HCT116 (cell line): ENCODE measurements around the gene TMC3. TPM values are rescaled to one million over a fixed set of nuclear protein-coding genes. Genes with fewer than 3 reads are reported as not detected.

ENCODE experiments used
- ATAC-seq: fragments of 200-7000 bp; cut with Tn5 transposase; 2 replicates; pipeline ENCODE4 v1.9.1; 2020; ENCODE audit warnings: mild to moderate bottlenecking, moderate library complexity
- BruUV-seq: library from RNA; stranded (reverse); fragments of 400-500 nt; replicated peaks from 2 replicates; lab custom pipeline; 2021; lab: Mats Ljungman, UMichigan
- CTCF ChIA-PET: fragments of 300-600 bp; sonication (Branson Sonifier 250); formaldehyde crosslinking; loops from one replicate; lab custom pipeline; 2021; ENCODE audit warnings: antibody characterized with exemption; lab: Charles Lee
- POLR2A ChIA-PET: fragments of 300-600, 350-600 bp; sonication (Branson Sonifier 250); formaldehyde crosslinking; loops from one replicate; lab custom pipeline; 2021; ENCODE audit warnings: antibody characterized with exemption; lab: Charles Lee
- RAD21 ChIA-PET, 2 experiments: fragments of 300-600 bp; sonication (Branson Sonifier 250); formaldehyde crosslinking; loops; one replicate each; lab custom pipeline; 2023; ENCODE audit warnings: low total read pairs in 2 of 2; ENCODE audit not compliant: uncharacterized antibody in 2 of 2, unreplicated experiment in 2 of 2, low non-redundant PET in 1 of 2; lab: Charles Lee
- DNase-seq: peaks from one replicate; pipeline ENCODE4 v3.0.0-alpha.2; 2010; ENCODE audit warnings: low read depth, low spot score
- H2AFZ ChIP-seq: fragments of 200-600 bp; shearing (Covaris generic), sonication (generic); 2 replicates; pipeline ENCODE4 v1.6.1; 2017; ENCODE audit warnings: low read depth, mixed run types, mixed read lengths, antibody characterized with exemption, low read length; ENCODE audit not compliant: poor library complexity, severe bottlenecking
- H3K27ac ChIP-seq: 2 replicates; pipeline ENCODE4 v1.5.1; 2012; ENCODE audit warnings: low read depth, low read length
- H3K27me3 ChIP-seq: fragments of 200-600 bp; sonication (generic); 2 replicates; pipeline ENCODE4 v1.6.1; 2016; ENCODE audit warnings: mixed run types, low read length, mixed read lengths; ENCODE audit not compliant: insufficient read depth
- H3K36me3 ChIP-seq, 2 experiments: fragments of 200-500 bp in 1 of 2; fragments of 200-600 bp in 1 of 2; sonication (Bioruptor generic) in 1 of 2; sonication (generic) in 1 of 2; 2 replicates each; pipeline versions ENCODE4 v1.5.1 to v1.6.1; 2014 to 2016; ENCODE audit warnings: low read length in 2 of 2, inconsistent platforms in 1 of 2, mixed read lengths in 1 of 2, mixed run types in 1 of 2; ENCODE audit not compliant: insufficient read depth in 2 of 2, control insufficient read depth in 1 of 2
- H3K4me1 ChIP-seq, 2 experiments: fragments of 200-600 bp in 1 of 2; sonication (generic) in 1 of 2; 2 replicates each; pipeline versions ENCODE4 v1.5.1 to v1.6.1; 2012 to 2017; ENCODE audit warnings: low read length in 2 of 2, inconsistent platforms in 1 of 2, mild to moderate bottlenecking in 1 of 2, mixed read lengths in 1 of 2, mixed run types in 1 of 2, moderate library complexity in 1 of 2; ENCODE audit not compliant: insufficient read depth in 2 of 2, control insufficient read depth in 1 of 2
- H3K4me2 ChIP-seq: fragments of 200-600 bp; sonication (generic); 2 replicates; pipeline ENCODE4 v1.6.1; 2017; ENCODE audit warnings: mixed run types, low read length, mixed read lengths
- H3K4me3 ChIP-seq, 2 experiments: fragments of 200-600 bp in 1 of 2; sonication (generic) in 1 of 2; replicated peaks in 1 of 2; 2 replicates each; pipeline ENCODE4 v1.5.1; 2011 to 2016; ENCODE audit warnings: low read length in 2 of 2, control low read depth in 1 of 2, low read depth in 1 of 2, mild to moderate bottlenecking in 1 of 2, mixed read lengths in 1 of 2, mixed run types in 1 of 2
- H3K79me2 ChIP-seq: fragments of 200-600 bp; sonication (generic); 2 replicates; pipeline ENCODE4 v1.6.1; 2017; ENCODE audit warnings: mild to moderate bottlenecking, mixed run types, low read length, moderate library complexity, mixed read lengths; ENCODE audit not compliant: insufficient read depth
- H3K9ac ChIP-seq: fragments of 200-600 bp; sonication (generic); 2 replicates; pipeline ENCODE4 v1.6.1; 2016; ENCODE audit warnings: low read length, mixed read lengths
- H3K9me2 ChIP-seq: fragments of 200-600 bp; sonication (generic), shearing (Covaris generic); 2 replicates; pipeline ENCODE4 v1.6.1; 2017; ENCODE audit warnings: mixed run types, mild to moderate bottlenecking, moderate library complexity; ENCODE audit not compliant: insufficient read depth
- H3K9me3 ChIP-seq, 2 experiments: fragments of 200-500 bp in 1 of 2; fragments of 200-600 bp in 1 of 2; sonication (Bioruptor generic) in 1 of 2; sonication (generic) in 1 of 2; 2 replicates each; pipeline ENCODE4 v1.6.1; 2014 to 2017; ENCODE audit warnings: low read length in 2 of 2, mixed read lengths in 2 of 2, inconsistent platforms in 1 of 2, low read depth in 1 of 2, mild to moderate bottlenecking in 1 of 2, mixed run types in 1 of 2, moderate library complexity in 1 of 2; ENCODE audit not compliant: control insufficient read depth in 1 of 2, insufficient read depth in 1 of 2
- H4K20me1 ChIP-seq: fragments of 200-600 bp; sonication (generic), shearing (Covaris generic); 2 replicates; pipeline ENCODE4 v1.6.1; 2017; ENCODE audit warnings: mixed run types, mild to moderate bottlenecking, moderate library complexity; ENCODE audit not compliant: insufficient read depth
- CBX3 ChIP-seq: IDR thresholded peaks from 2 replicates; pipeline ENCODE4 v1.6.1; 2012; ENCODE audit warnings: low read depth
- EGR1 ChIP-seq: IDR thresholded peaks from 2 replicates; pipeline ENCODE4 v1.6.1; 2012; ENCODE audit warnings: low read depth
- ELF1 ChIP-seq: IDR thresholded peaks from 2 replicates; pipeline ENCODE4 v1.6.1; 2012; ENCODE audit warnings: low read depth, borderline replicate concordance
- EZH2phosphoT487 ChIP-seq: fragments of 200-600 bp; IDR thresholded peaks from 2 replicates; pipeline ENCODE4 v1.6.1; 2018; ENCODE audit warnings: antibody characterized with exemption, borderline replicate concordance
- FOSL1 ChIP-seq: IDR thresholded peaks from 2 replicates; pipeline ENCODE4 v1.6.1; 2012; ENCODE audit warnings: low read depth
- POLR2A ChIP-seq: IDR thresholded peaks from 2 replicates; pipeline ENCODE4 v1.7.0; 2011; ENCODE audit warnings: borderline replicate concordance; ENCODE audit not compliant: insufficient read depth, insufficient read length; ENCODE audit errors: extremely low read depth
- POLR2AphosphoS5 ChIP-seq: IDR thresholded peaks from 2 replicates; pipeline ENCODE4 v1.6.1; 2011; ENCODE audit warnings: mild to moderate bottlenecking, low read depth, low read length, moderate library complexity
- RAD21 ChIP-seq: IDR thresholded peaks from 2 replicates; pipeline ENCODE4 v1.6.1; 2012; ENCODE audit warnings: low read depth, mild to moderate bottlenecking
- SP1 ChIP-seq: IDR thresholded peaks from 2 replicates; pipeline ENCODE4 v1.6.1; 2012; ENCODE audit warnings: low read depth
- ZFX ChIP-seq: fragments of 450-650 bp; IDR thresholded peaks from 2 replicates; pipeline ENCODE4 v1.6.1; 2017
- intact Hi-C: fragments of 100-400 bp; cut with micrococcal nuclease; formaldehyde crosslinking; loops from 2 replicates; pipeline ENCODE4 v1.10.0; 2022
- total RNA-seq: library from RNA; stranded (reverse); gene quantifications from one replicate; pipeline ENCODE4 v1.2.1, GENCODE V29; 2021; ENCODE audit not compliant: unreplicated experiment
- TF ChIP-seq, protein P1 (sequence below): IDR thresholded peaks from 2 replicates; pipeline ENCODE4 v1.6.1; 2012
- TF ChIP-seq, protein P2 (sequence below): IDR thresholded peaks from 2 replicates; pipeline ENCODE4 v1.6.1; 2012

Gene TMC3
- total RNA-seq, 1 experiment from 2014 or later: not detected

DNA sequence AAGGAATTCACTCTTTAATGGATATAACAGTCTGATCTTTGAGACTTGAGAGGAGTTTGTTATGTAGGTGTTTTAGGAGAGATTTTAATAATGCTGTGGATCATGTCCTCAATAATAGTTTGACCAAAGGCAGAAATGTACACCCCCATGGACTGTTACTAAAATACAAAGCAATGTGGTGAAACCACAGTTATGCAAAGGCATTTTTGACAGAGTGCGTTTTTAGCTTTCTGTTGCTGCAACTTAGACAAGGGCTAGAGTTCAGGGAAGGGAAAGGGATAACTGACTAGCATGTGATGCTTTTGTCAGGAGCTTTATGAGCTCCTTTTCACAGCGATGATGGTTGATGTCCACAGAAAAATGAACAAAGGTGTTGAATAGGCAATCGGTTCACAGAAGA, 46.5 kb downstream of the TMC3 start (continued):
- TF ChIP-seq EZH2phosphoT487 (no peak), POLR2A (no peak), EGR1 (no peak), SP1 (no peak), ELF1 (no peak), ZFX (no peak)
- TF ChIP-seq, protein P1, sequence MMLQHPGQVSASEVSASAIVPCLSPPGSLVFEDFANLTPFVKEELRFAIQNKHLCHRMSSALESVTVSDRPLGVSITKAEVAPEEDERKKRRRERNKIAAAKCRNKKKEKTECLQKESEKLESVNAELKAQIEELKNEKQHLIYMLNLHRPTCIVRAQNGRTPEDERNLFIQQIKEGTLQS: no peak
- TF ChIP-seq, protein P2, sequence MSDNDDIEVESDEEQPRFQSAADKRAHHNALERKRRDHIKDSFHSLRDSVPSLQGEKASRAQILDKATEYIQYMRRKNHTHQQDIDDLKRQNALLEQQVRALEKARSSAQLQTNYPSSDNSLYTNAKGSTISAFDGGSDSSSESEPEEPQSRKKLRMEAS: no peak
- TF ChIP-seq, all 23 proteins: peak for 0

DNA sequence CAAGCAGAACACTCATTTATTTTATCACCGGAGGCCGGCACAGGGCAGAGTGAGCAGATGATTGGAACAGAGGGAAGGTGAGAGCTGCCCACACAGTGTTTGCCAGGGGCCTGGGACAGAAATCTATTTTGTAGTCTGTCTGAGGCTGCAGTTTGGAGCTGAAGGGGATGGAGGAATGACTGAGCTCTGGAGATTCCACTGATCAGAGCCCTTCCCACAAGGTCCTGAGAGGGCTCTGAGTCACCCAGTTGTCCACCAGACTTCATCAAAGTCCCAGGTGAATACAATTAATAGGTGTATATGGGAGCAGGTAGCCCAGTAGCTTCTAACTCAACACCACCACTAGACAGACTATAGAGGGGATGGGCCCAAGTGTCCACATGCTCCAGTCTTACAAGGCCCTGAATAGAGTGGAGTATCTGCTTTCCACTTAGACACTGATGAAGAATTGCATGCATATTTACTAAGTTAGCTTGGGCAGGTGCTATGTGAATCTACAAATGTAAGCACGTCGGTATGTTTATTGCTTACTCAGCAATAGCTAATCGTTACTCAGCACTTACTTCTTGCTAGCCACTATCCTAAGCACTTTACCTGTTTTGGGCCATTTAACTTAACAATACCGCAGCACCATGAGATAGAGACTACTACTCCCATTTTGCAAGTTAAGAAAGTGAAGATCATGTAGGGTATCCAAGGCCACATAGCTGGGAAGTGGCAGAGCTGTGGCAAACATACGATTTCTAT, 47.4 kb downstream of the TMC3 start:
- Histone ChIP-seq H3K79me2 (no peaks in the 10 kb centered on the region), H3K9me3 (no peaks in the 10 kb centered on the region), H3K4me3 (no peak overlapping the region), H3K9ac (no peak overlapping the region), H3K9me2 (no peaks in the 10 kb centered on the region), H3K36me3 (no peaks in the 10 kb centered on the region), H3K27ac (no peak overlapping the region), H3K4me2 (no peak overlapping the region), H3K4me1 (peaks cover 2 to 16% of the 10 kb centered on the region in 2 experiments; a peak in 3 of 4 replicates), H4K20me1 (no peaks in the 10 kb centered on the region), H3K27me3 (no peaks in the 10 kb centered on the region), H2AFZ (no peak overlapping the region)
- BruUV-seq: no TSS peak
- no peak for DNase-seq
- ATAC-seq: no peak
- TF ChIP-seq EZH2phosphoT487: no peak
- no peak for TF ChIP-seq POLR2AphosphoS5
- no peak for TF ChIP-seq CBX3
- TF ChIP-seq RAD21: no peak
- TF ChIP-seq FOSL1: no peak
- TF ChIP-seq ZFX: no peak
- intact Hi-C loops: loop anchor here (10.0 kb wide), 1 partner anchor 332 kb away; no protein-coding TSS in a partner anchor
- POLR2A ChIA-PET: no interaction called here
- RAD21 ChIA-PET: no interaction called here
- CTCF ChIA-PET: interaction anchor here (0.7 kb wide), 1 partner anchor 10 kb away, joined by 5 read pairs; no protein-coding TSS in a partner anchor
